DMS 273 treated with DMSO at 0.1 percent for 48 hours (cell line): ENCODE measurements around the gene HDAC4.

Source experiments
- DNase-seq: peaks from one replicate; lab custom pipeline; 2025; lab: John Stamatoyannopoulos, UW

The HDAC4 gene

GRCh38 chr2:239121600-239122012 lies 279.2 kb downstream of the HDAC4 start:
- DNase-seq: no peak

- no peak for DNase-seq
Observed at GRCh38 chr2:239120664-239121063, 280.2 kb downstream of the HDAC4 start.

- DNase-seq: no peak
Observed at GRCh38 chr2:239119346-239120126, 281.3 kb downstream of the HDAC4 start.

- no peak for DNase-seq
Observed at GRCh38 chr2:239118675-239119211, 282.1 kb downstream of the HDAC4 start.

GRCh38 chr2:239118264-239118663 lies 282.6 kb downstream of the HDAC4 start:
- DNase-seq: no peak

GRCh38 chr2:239117831-239118230 lies 283.0 kb downstream of the HDAC4 start:
- no peak for DNase-seq

GRCh38 chr2:239116456-239117246 lies 284.2 kb downstream of the HDAC4 start:
- DNase-seq: no peak

GRCh38 chr2:239115616-239116015 lies 285.2 kb downstream of the HDAC4 start:
- no peak for DNase-seq

- no peak for DNase-seq
Observed at GRCh38 chr2:239114616-239115265, 286.1 kb downstream of the HDAC4 start.

- DNase-seq: no peak
Observed at GRCh38 chr2:239114119-239114581, 286.7 kb downstream of the HDAC4 start.

GRCh38 chr2:239113615-239114014 lies 287.2 kb downstream of the HDAC4 start:
- DNase-seq: no peak

- DNase-seq: no peak
Observed at GRCh38 chr2:239113171-239113570, 287.6 kb downstream of the HDAC4 start.

GRCh38 chr2:239112127-239112774 lies 288.6 kb downstream of the HDAC4 start:
- DNase-seq: no peak

GRCh38 chr2:239111401-239112100 lies 289.3 kb downstream of the HDAC4 start:
- no peak for DNase-seq

GRCh38 chr2:239110595-239111048 lies 290.2 kb downstream of the HDAC4 start:
- no peak for DNase-seq

GRCh38 chr2:239109928-239110545 lies 290.8 kb downstream of the HDAC4 start:
- DNase-seq: no peak

GRCh38 chr2:239109041-239109927 lies 291.5 kb downstream of the HDAC4 start:
- no peak for DNase-seq

GRCh38 chr2:239108459-239108858 lies 292.4 kb downstream of the HDAC4 start:
- DNase-seq: no peak

- DNase-seq: no peak
Observed at GRCh38 chr2:239107936-239108335, 292.9 kb downstream of the HDAC4 start.

GRCh38 chr2:239106966-239107365 lies 293.9 kb downstream of the HDAC4 start:
- DNase-seq: no peak
